NOMO-1 treated with dmso at 0.1 percent for 144 hours (cell line): ENCODE results near the gene LILRB2.
A peak's percentile ranks its signal among the peaks of the same experiment; 100 is the strongest.
"Not testable (repeated sequence)": the region's sequence is repeated elsewhere in the genome, so short reads cannot be mapped to it uniquely, and the experiment has no call there.

Experiments
- DNase-seq: peaks from one replicate; lab custom pipeline; 2025; ENCODE audit not compliant: unreplicated experiment; lab: John Stamatoyannopoulos, UW

LILRB2 gene

GRCh38 chr19:54245936-54246335 is 35.0 kb downstream of the LILRB2 start:
- DNase-seq = no peak

- not testable (repeated sequence) for DNase-seq
These were observed 37.1 kb downstream of the LILRB2 start for GRCh38 chr19:54243809-54244208.

GRCh38 chr19:54242646-54243045 is 38.3 kb downstream of the LILRB2 start, which contains the start of gene LILRA6:
Gene LILRA6, minus strand, starts transcription at chr19:54242790.
- DNase-seq = not testable (repeated sequence)

DNA sequence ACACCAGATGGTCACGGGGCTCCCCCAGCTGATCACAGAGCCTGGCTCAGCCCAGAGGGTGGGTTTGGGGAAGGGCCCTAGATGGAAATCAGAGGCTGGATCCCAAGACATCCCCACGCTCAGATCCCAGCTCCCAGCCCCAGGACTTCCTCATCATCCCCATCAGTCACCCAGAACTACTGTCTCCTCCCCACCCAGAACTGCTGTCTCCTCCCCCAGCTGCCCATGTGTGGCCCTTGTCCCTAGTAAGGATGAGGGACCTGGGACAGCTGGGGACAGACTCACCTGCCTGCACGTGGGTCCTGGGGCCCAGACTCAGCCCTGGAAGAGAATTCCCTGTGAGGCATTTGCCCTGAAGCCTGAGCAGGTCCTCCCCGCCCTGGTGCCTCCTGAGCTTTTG is 38.7 kb downstream of the LILRB2 start:
- not testable (repeated sequence) for DNase-seq

DNA sequence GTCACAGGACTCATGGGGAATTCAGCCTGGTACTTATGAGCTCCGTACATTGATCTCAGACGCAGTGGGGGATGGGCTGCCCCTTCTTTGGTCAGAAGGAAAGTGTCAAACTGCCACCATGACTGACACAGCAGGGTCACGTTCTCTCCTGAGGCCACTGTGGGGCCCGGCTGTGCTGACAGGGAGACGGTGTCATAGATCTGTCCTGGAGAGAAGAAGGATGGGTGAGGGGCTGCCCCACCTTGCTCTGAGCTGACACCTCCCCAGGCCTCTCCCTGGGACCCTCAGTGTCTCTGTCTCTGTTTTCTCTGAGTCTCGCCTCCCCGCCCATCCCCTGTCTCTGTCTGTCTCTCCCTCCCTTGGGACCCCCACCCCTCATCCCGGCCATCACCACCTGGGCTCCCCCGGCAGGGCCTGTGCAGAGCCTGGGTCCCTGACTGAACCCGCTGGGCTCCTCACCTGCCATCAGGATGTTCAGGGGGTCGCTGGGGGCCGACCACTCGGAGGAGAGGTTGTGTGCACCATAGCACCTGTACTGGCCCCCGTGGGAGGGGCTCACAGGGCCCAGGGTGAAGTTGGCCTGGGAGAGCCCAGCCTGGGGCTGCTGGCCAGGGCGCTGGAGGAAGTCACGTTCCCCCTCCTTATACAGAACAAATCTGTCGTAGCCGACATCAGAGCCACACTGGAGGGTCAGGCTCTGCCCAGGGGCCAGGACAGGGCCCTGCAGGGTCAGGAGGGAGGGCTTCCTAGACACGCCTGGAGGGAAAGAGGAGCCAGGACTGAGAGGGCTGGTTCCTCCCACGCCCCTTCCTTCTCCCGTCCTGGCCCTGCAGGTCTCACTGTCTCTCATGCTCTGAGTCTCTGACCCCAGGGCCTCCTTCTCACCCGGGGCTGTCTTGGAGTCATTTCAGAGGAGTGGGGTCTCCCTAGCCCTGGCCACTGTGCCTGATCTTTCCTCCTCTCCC is 40.3 kb downstream of the LILRB2 start:
- DNase-seq = not testable (repeated sequence)

DNA sequence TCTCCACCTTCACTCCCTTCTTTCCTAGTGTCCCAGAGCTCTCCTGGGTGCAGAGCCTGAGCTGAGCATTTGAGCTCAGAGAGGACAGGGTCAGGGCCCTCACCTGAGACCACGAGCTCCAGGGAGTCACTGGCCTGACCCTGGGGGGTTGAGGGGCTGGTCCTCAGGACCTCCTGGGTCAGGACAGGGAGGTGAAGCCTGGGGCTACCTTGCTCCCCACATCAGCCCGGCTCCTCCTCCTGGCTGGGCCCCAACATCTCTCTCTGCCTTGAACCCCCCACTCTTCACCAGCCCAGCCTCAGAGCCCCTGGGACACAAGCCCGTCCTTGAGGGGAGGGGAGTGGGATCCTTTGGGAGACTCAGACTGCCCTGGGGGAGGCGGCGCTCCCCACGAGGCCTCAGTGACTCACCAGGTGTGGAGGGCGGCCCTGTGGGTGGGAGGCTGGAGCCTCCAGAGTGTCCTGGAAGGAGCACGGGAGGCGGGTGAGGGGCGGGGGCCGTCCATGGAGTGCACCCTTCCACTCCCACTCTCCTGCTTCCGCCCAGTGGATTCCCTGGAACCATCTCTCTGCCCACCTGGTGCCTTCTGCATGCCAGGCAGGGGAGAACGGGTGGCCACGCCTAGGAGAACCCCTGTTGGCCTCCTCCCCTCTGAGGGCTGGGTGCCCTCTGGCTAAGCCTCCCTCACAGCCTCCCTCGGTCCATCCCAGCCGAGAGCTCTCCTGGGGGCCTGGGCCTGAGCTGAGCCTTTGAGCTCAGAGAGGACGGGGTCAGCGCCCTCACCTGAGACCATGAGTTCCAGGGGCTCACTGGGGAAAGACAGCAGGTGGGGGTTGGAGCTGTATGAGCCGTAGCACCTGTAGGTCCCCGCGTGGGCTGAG is 41.2 kb downstream of the LILRB2 start:
- DNase-seq = not testable (repeated sequence)

DNA sequence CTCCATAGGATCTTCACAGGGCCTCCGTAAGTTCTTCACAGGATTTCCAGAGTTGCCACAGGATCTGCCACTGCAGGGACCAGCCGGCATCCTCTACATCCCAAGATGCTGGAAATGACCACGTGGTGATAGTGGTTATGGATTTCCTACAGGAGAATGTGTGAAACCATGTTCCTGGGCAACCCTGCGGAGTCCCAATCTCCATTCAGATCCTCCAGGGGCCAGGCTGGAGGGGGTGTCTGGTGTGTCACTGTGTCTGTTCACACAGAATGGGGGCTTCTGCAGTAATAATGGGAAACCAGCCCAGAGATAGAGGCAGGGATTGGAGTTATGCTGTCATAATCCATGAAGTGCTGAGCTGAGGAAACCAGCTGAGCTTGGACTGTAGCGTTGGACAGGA is 47.0 kb downstream of the LILRB2 start:
- DNase-seq = no peak

DNA sequence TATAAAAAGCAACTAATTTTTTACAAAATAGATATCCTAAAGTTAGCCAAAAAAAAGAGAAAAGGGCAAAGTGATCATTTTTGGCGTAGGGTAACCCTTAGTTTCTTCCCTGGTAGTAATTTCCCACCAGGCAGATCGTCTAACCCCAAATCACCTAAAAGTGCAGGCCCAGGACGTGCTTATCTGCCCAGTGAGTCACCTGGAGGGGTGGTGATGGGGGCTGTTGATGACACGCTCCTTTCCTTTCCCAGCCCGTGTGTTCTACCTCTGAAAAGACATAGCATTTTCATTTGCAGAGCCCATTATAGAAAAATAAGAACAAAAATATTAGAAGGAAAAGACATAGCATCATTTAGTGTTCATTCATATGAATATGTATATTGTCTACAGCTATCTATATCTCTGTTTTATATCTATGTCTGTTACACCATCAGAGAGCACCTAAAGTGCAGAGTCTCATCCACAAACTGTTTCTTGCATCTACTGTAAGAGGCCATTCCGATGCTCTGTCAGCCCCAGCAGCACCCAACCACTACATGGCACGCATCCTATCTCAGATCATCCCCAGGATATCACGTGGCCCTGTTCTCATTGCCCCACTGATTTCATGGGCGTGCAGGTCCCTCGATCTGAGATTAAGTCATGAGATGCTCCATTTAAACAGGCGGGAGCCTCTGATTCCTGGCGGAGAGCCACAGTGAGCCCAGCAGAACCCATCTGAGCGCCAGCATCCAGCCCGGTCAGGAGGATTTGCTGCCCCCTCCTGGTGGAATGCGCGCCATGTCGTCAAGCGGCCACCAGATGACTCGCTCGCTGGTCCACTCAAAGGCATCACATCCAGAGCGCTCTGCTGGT is 49.6 kb downstream of the LILRB2 start:
- peak; percentile 40 for DNase-seq

GRCh38 chr19:54230031-54230430 is 50.9 kb downstream of the LILRB2 start:
- no peak for DNase-seq

DNA sequence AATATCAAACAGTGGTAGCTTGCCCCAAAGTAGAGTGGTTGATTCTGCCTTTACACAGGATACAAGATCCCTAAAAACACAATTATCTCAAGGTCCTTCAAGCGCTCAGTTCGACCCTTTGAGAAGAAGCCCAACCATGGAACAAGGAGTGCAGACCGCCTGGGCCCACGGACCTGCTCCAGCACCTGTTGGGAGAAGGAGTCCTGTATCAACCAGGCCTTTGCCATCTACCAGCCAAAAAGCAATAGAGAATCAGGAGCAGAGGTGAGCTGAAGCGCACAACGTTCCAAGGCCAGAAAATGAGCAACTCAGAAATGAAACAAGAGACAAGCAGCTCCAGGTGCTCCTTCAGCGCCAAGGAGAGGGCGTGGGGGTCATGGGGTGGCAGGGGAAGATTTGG is 51.8 kb downstream of the LILRB2 start:
- DNase-seq = no peak

- DNase-seq = not testable (repeated sequence)
These were observed 56.3 kb downstream of the LILRB2 start for GRCh38 chr19:54224619-54225018.

- DNase-seq = not testable (repeated sequence)
These were observed 57.0 kb downstream of the LILRB2 start for GRCh38 chr19:54223937-54224281.
